Activated CD8-positive, alpha-beta T cell treated with anti-CD3 and anti-CD28 coated beads, Interleukin-2, amount 10 ng/mL, durations not matched to agents 7 days and 5 days (primary cell): ENCODE data around the gene DNAH17. TPM values are rescaled to one million over a fixed set of nuclear protein-coding genes. Genes with fewer than 3 reads are reported as not detected.

Experiments used
- ATAC-seq: fragments of 150-1000 bp; cut with Tn5 transposase; one replicate; pipeline ENCODE4 v1.10.0; 2021; ENCODE audit warnings: moderate library complexity
- CTCF ChIA-PET: fragments of 350-600 bp; sonication (Branson Sonifier 250); formaldehyde crosslinking; loops from one replicate; lab custom pipeline; 2021; ENCODE audit warnings: antibody characterized with exemption; lab: Charles Lee
- POLR2A ChIA-PET: fragments of 350-600 bp; sonication (Branson Sonifier 250); formaldehyde crosslinking; loops from one replicate; lab custom pipeline; 2021; ENCODE audit warnings: antibody characterized with exemption; lab: Charles Lee
- DNase-seq: peaks from one replicate; pipeline ENCODE4 v3.0.0-alpha.2; 2020
- H3K27ac Mint-ChIP-seq: one replicate; pipeline ENCODE4 v1.8.0; 2021; ENCODE audit warnings: mild to moderate bottlenecking, mixed read lengths
- H3K27me3 Mint-ChIP-seq: one replicate; pipeline ENCODE4 v1.8.0; 2021; ENCODE audit warnings: low read depth, mixed read lengths
- H3K36me3 Mint-ChIP-seq: one replicate; pipeline ENCODE4 v1.8.0; 2021; ENCODE audit warnings: low read depth, mixed read lengths
- H3K4me1 Mint-ChIP-seq: one replicate; pipeline ENCODE4 v1.8.0; 2021; ENCODE audit warnings: low read depth, mixed read lengths
- H3K4me3 Mint-ChIP-seq: one replicate; pipeline ENCODE4 v1.8.0; 2021; ENCODE audit warnings: mild to moderate bottlenecking, mixed read lengths
- H3K9me3 Mint-ChIP-seq: one replicate; pipeline ENCODE4 v1.8.0; 2022; ENCODE audit warnings: mixed read lengths; ENCODE audit not compliant: insufficient read depth
- total RNA-seq, 2 experiments: library from RNA; stranded (reverse); gene quantifications; one replicate each; pipeline ENCODE4 v1.2.3, GENCODE V29; 2021

The DNAH17 gene
- total RNA-seq, 2 experiments from 2014 or later = 0.10 to 0.61 TPM

DNA sequence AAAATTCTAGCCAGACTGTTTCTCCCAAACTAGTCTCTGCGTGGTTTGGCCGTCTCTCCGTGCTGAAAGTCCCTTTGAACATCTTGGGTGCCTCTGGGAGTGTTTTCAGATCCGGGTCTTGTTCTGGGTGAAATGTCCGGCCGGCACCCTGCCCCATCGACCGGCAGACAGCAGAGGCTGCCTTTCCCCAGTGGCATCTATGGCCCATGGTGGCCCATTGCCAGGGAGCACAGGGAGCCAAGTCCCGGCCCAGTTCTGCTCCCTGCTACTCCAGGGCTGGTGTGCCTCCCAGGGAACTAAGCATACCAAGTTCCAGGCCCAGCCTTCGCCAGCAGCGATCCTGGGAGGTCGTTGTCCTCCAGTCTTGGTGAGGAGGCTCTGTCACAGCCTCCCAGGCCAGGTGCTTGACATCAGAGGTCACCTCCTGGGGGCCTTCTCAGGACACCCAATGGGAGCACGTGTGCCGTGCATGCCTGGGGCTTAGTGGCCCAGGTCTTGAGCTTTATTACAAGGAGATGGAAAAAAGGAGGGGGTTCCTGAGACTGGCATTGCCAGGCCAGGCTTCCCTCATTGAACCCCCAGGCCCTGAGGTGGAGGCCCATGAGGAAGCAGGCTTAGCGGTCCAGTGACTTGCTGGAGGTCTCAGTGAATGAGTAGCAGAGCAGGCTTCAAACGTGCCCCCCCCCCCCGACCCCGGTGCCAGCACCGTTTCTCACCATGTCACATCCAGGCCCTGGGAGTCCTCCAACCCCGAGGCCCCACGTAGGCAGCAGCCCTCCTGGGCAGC lies 144.8 kb downstream of the DNAH17 start:
- ATAC-seq = no peak
- H3K36me3 Mint-ChIP-seq = peaks cover 11% of the 10 kb centered on the region
- no peaks in the 10 kb centered on the region for H3K4me1 Mint-ChIP-seq
- no peak overlapping the region for H3K27ac Mint-ChIP-seq
- ChIA-PET POLR2A (no interaction called here), CTCF (no interaction called here)
- no peaks in the 10 kb centered on the region for H3K27me3 Mint-ChIP-seq
- H3K4me3 Mint-ChIP-seq = no peak overlapping the region
- no peaks in the 10 kb centered on the region for H3K9me3 Mint-ChIP-seq
- no peak for DNase-seq

DNA sequence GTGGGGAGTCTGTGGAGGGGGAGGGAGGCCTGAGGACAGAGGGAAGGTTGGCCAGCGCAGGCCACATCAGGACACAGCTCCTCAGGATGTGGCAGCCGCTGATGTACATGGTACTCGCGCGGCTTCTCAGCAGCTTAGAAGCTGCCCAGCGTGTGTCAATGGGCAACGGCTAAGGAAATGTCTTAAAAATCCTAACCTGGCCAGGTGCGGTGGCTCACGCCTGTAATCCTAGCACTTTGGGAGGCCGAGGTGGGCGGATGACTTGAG lies 145.6 kb downstream of the DNAH17 start:
- Mint-ChIP-seq H3K9me3 (no peaks in the 10 kb centered on the region), H3K4me3 (no peak overlapping the region), H3K36me3 (peaks cover 14% of the 10 kb centered on the region), H3K27me3 (no peaks in the 10 kb centered on the region), H3K27ac (no peak overlapping the region), H3K4me1 (no peaks in the 10 kb centered on the region)
- POLR2A ChIA-PET = no interaction called here
- CTCF ChIA-PET = no interaction called here
- DNase-seq (no peak), ATAC-seq (no peak)

DNA sequence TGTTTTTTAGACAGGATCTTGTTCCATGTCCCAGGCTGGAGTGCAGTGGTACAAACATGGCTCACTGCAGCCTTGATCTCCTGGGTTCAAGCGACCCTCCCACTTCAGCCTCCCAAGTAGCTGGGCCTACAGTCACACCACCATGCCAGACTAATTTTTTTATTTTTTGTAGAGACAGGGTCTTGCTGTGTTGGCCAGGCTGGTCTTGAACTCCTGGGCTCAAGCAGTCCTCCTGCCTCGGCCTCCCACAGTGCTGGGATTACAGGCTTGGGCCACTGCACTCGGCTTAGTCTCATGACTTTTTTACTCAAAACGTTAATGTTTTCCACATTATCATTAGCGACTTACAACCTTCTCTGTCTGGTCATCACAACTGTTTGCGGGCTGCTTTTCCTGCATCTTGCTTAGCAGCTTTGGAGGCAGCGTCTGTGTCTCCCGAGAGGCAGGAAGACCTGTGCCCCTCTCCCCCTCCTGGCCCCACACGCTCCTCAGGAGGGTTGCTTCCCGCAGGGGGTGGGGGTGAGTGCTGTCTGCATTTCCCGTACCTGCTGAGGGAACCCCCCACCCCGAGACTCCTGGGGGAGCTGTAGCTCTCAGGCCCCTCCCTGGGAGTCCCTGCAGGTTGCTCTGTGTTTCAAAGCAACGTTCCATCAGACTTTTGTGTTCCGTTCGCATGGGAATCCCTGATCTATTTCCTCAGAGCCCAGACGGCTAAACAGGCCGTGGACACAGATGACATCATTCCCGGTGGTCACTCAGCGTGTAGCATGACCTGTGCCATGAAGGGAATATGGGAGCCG lies 146.1 kb downstream of the DNAH17 start:
- no peaks in the 10 kb centered on the region for H3K27me3 Mint-ChIP-seq
- ATAC-seq = no peak
- DNase-seq = no peak
- H3K36me3 Mint-ChIP-seq = peaks cover 14% of the 10 kb centered on the region
- no peaks in the 10 kb centered on the region for H3K4me1 Mint-ChIP-seq
- H3K27ac Mint-ChIP-seq = no peak overlapping the region
- POLR2A ChIA-PET = no interaction called here
- H3K9me3 Mint-ChIP-seq = no peaks in the 10 kb centered on the region
- CTCF ChIA-PET = no interaction called here
- H3K4me3 Mint-ChIP-seq = no peak overlapping the region

GRCh38 chr17:78429618-78429995 lies 147.6 kb downstream of the DNAH17 start:
- H3K4me1 Mint-ChIP-seq = no peaks in the 10 kb centered on the region
- H3K27me3 Mint-ChIP-seq = no peaks in the 10 kb centered on the region
- POLR2A ChIA-PET = no interaction called here
- no peaks in the 10 kb centered on the region for H3K9me3 Mint-ChIP-seq
- ATAC-seq (no peak), DNase-seq (no peak)
- peaks cover 19% of the 10 kb centered on the region for H3K36me3 Mint-ChIP-seq
- no peak overlapping the region for H3K27ac Mint-ChIP-seq
- CTCF ChIA-PET = no interaction called here
- H3K4me3 Mint-ChIP-seq = no peak overlapping the region

- Mint-ChIP-seq H3K27ac (no peak overlapping the region), H3K4me3 (no peak overlapping the region), H3K36me3 (peaks cover 24% of the 10 kb centered on the region), H3K27me3 (no peaks in the 10 kb centered on the region), H3K9me3 (no peaks in the 10 kb centered on the region), H3K4me1 (no peaks in the 10 kb centered on the region)
- ATAC-seq (no peak), DNase-seq (no peak)
- POLR2A ChIA-PET = no interaction called here
- CTCF ChIA-PET = no interaction called here
Observed at GRCh38 chr17:78428836-78429617, 148.2 kb downstream of the DNAH17 start.

GRCh38 chr17:78428025-78428575 lies 149.1 kb downstream of the DNAH17 start:
- Mint-ChIP-seq H3K4me3 (no peak overlapping the region), H3K27me3 (no peaks in the 10 kb centered on the region), H3K27ac (no peak overlapping the region), H3K4me1 (no peaks in the 10 kb centered on the region), H3K36me3 (peaks cover 25% of the 10 kb centered on the region), H3K9me3 (no peaks in the 10 kb centered on the region)
- ChIA-PET POLR2A (no interaction called here), CTCF (no interaction called here)
- DNase-seq (no peak), ATAC-seq (no peak)

- ChIA-PET CTCF (no interaction called here), POLR2A (no interaction called here)
- no peak overlapping the region for H3K27ac Mint-ChIP-seq
- H3K4me3 Mint-ChIP-seq = no peak overlapping the region
- ATAC-seq (no peak), DNase-seq (no peak)
- H3K9me3 Mint-ChIP-seq = no peaks in the 10 kb centered on the region
- H3K4me1 Mint-ChIP-seq = peaks cover 2% of the 10 kb centered on the region
- H3K27me3 Mint-ChIP-seq = no peaks in the 10 kb centered on the region
- peaks cover 30% of the 10 kb centered on the region for H3K36me3 Mint-ChIP-seq
Observed at GRCh38 chr17:78427140-78427539, 150.1 kb downstream of the DNAH17 start.

DNA sequence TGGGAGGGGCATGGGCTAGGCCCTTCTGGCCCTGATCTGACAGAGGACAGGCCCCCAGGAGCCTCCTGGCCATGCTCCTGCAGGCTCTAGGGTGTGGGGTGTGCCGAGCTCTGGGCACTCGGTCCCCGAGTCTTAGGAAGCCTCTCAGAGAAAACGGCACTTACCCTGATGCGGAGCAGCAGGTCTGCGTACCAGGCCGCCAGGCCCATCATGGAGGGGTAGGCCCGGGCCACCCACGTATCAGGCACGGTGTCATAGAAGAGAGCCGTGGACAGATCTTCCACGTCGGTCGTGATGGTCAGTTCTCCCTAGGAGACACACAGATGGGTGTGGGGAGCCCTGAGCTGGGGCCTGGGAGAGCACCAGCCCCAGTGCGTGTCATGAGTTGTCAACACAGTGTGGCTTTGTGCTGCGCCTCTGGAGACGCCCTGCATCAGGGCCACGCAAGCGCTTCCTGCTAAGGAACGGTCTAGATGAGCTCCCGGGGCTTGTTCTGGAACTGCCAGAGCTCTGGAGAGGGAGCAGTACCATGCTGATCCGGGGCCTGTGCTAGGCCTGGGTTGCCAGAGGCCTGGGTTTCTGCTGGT lies 150.8 kb downstream of the DNAH17 start:
- no peak overlapping the region for H3K27ac Mint-ChIP-seq
- DNase-seq (no peak), ATAC-seq (no peak)
- POLR2A ChIA-PET = no interaction called here
- H3K4me3 Mint-ChIP-seq = no peak overlapping the region
- no peaks in the 10 kb centered on the region for H3K9me3 Mint-ChIP-seq
- H3K27me3 Mint-ChIP-seq = no peaks in the 10 kb centered on the region
- H3K36me3 Mint-ChIP-seq = peaks cover 36% of the 10 kb centered on the region
- CTCF ChIA-PET = interaction anchor here (6.2 kb wide), 1 partner anchor 63 kb away, joined by 86 read pairs; no protein-coding TSS in a partner anchor
- H3K4me1 Mint-ChIP-seq = peaks cover 9% of the 10 kb centered on the region

DNA sequence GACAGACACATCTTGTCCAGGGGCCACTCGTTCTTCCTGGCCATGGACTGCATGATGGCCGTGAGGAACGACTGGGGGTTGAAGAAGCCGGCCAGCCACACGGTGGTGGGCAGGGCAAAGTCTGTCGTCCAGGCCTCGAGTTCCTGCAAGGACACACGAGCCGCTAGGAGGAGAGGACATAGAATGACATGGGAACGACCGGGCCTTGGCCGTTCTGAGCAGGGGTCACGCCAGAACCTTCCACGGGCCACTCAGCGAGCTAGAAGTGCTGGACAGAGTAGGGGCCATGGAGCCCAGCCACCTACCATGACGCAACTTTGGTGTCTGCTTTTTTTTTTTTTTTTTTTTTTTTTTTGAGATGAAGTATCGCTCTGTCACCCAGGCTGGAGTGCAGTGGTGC lies 151.8 kb downstream of the DNAH17 start:
- Mint-ChIP-seq H3K9me3 (no peaks in the 10 kb centered on the region), H3K27me3 (no peaks in the 10 kb centered on the region), H3K36me3 (peaks cover 43% of the 10 kb centered on the region), H3K27ac (no peak overlapping the region), H3K4me1 (peaks cover 13% of the 10 kb centered on the region), H3K4me3 (no peak overlapping the region)
- ATAC-seq = no peak
- no peak for DNase-seq
- ChIA-PET POLR2A (no interaction called here), CTCF (interaction anchor here (6.2 kb wide), 1 partner anchor 62 kb away, joined by 86 read pairs; no protein-coding TSS in a partner anchor)

DNA sequence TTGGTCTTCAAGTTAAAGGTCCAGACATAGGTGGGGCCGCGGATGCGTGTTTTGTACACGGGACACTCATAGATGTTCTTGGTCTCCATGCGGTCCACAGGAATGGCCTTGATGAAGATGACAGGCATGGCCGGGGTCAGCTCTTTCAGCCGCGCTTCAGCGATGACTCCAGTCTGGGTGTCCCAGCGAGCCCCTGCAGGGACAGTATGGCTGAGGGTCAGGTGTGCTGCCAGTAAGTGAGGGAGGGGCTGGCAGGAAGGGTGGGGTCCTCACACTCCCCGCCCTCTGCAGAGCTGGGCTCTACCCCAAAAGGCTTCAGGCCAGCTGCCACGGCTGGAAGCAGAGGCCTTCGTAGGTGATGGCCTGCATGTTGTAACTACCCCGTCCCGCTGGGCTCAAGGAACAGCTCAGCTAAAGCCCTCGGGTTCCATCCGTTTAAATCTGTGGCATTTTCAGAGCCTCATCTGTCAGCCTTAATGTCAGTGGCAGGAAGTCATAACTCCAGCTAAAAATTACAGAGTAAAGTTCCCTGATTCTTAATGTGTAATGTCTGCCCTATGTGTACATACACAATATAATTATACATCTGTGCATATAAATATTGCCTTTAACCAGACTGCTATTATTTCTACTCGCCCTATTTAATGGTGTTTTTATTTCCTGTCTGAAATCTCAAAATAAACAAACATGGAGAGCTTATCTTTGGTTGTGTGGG lies 153.1 kb downstream of the DNAH17 start:
- Mint-ChIP-seq H3K27me3 (no peaks in the 10 kb centered on the region), H3K4me3 (no peak overlapping the region), H3K27ac (no peak overlapping the region), H3K4me1 (peaks cover 13% of the 10 kb centered on the region), H3K36me3 (peaks cover 45% of the 10 kb centered on the region), H3K9me3 (no peaks in the 10 kb centered on the region)
- CTCF ChIA-PET = interaction anchor here (0.6 to 6.2 kb wide), 5 partner anchors 12 to 547 kb away, joined by 3 to 86 read pairs (median 3); no protein-coding TSS in a partner anchor
- POLR2A ChIA-PET = interaction anchor here (0.6 kb wide), 1 partner anchor 78 kb away, joined by 3 read pairs; no protein-coding TSS in a partner anchor
- ATAC-seq (no peak), DNase-seq (no peak)
